A549 (cell line): ENCODE results near the gene PAIP2. TPM values are rescaled to one million over a fixed set of nuclear protein-coding genes. Genes with fewer than 3 reads are reported as not detected.

Source experiments
- ATAC-seq, 2 experiments: fragments of 200-7000 bp in 1 of 2; fragments of >200 bp in 1 of 2; cut with Nextera tagmentation in 1 of 2; cut with Tn5 transposase in 1 of 2; 3 replicates each; pipeline versions ENCODE4 v1.8.0 to v1.9.1; 2018 to 2020; ENCODE audit warnings: mild to moderate bottlenecking in 1 of 2, moderate library complexity in 1 of 2
- CTCF ChIA-PET: fragments of 300-600 bp; sonication (Branson Sonifier 250); formaldehyde crosslinking; extraction: SDS; loops from one replicate; lab custom pipeline; 2021; ENCODE audit warnings: antibody characterized with exemption, inconsistent platforms; lab: Yijun Ruan, JAX
- POLR2A ChIA-PET: fragments of 350-600 bp; formaldehyde crosslinking; extraction: SDS; loops from one replicate; lab custom pipeline; 2021; ENCODE audit warnings: antibody characterized with exemption, inconsistent platforms; lab: Yijun Ruan, JAX
- DNase-seq, 2 experiments: peaks; one replicate each; pipeline versions ENCODE4 v3.0.0 to v3.0.0-alpha.2; 2011 to 2016; ENCODE audit warnings: low read depth in 1 of 2, low spot score in 1 of 2
- FAIRE-seq: peaks from 2 replicates; lab custom pipeline; 2011; peaks lifted over from hg19 to GRCh38; lab: Jason Lieb, UNC
- H3K27ac ChIP-seq, 2 experiments: fragments of >200 bp; sonication (Bioruptor Twin); formaldehyde crosslinking; 3 replicates each; pipeline ENCODE4 v1.5.1; 2016 to 2017
- H3K4me1 ChIP-seq: fragments of >200 bp; sonication (Bioruptor Twin); formaldehyde crosslinking; 3 replicates; pipeline ENCODE4 v1.6.1; 2016
- H3K4me2 ChIP-seq: fragments of >200 bp; sonication (Bioruptor Twin); formaldehyde crosslinking; 3 replicates; pipeline ENCODE4 v1.6.1; 2016
- H3K4me3 ChIP-seq: fragments of >200 bp; sonication (Bioruptor Twin); formaldehyde crosslinking; 3 replicates; pipeline ENCODE4 v1.5.1; 2016
- H3K9me3 ChIP-seq: fragments of >200 bp; sonication (Bioruptor Twin); formaldehyde crosslinking; 3 replicates; pipeline ENCODE4 v1.6.1; 2016
- BHLHE40 ChIP-seq: IDR thresholded peaks from 2 replicates; pipeline ENCODE4 v1.6.1; 2012; ENCODE audit warnings: low read depth, low read length, inconsistent platforms
- CBX2 ChIP-seq: fragments of 200-600 bp; sonication (generic); IDR thresholded peaks from 2 replicates; pipeline ENCODE4 v1.6.1; 2016; ENCODE audit warnings: low read depth, mild to moderate bottlenecking, borderline replicate concordance
- CBX8 ChIP-seq: fragments of 200-600 bp; sonication (generic); IDR thresholded peaks from 2 replicates; pipeline ENCODE4 v1.6.1; 2016
- EP300 ChIP-seq, 2 experiments: fragments of >200 bp; sonication (Bioruptor Twin); formaldehyde crosslinking; IDR thresholded peaks; 2 replicates in 1 of 2; 3 replicates in 1 of 2; pipeline ENCODE4 v1.6.1; 2016 to 2017
- MAFK ChIP-seq: fragments of 450-650 bp; IDR thresholded peaks from 2 replicates; pipeline ENCODE4 v1.6.1; 2014; ENCODE audit not compliant: partially characterized antibody
- MAZ ChIP-seq: fragments of 150-350 bp; IDR thresholded peaks from 2 replicates; pipeline ENCODE4 v1.6.1; 2014; ENCODE audit warnings: antibody characterized with exemption, low read depth, low read length, borderline replicate concordance
- MYC ChIP-seq: IDR thresholded peaks from 2 replicates; pipeline ENCODE4 v1.6.1; 2012; ENCODE audit warnings: mild to moderate bottlenecking, inconsistent platforms, low read length, improper control_type of control experiment, borderline replicate concordance
- NFE2L2 ChIP-seq: fragments of 150-350 bp; conservative IDR thresholded peaks from 2 replicates; pipeline ENCODE4 v1.6.1; 2014; ENCODE audit warnings: low read length
- POLR2AphosphoS2 ChIP-seq: conservative IDR thresholded peaks from 2 replicates; pipeline ENCODE4 v1.6.1; 2012; ENCODE audit warnings: low read length, improper control_type of control experiment, inconsistent platforms
- WGBS: methylation state at CpG from one replicate; pipeline ENCODE4 v1.1.6; 2017; ENCODE audit errors: missing lambda C conversion rate; 5-methylcytosine and 5-hydroxymethylcytosine counted together
- polyA plus RNA-seq, 4 experiments: library from polyadenylated mRNA; depleted of rRNA in 3 of 4; stranded (reverse); fragments of >200 nt; fragmentation: RNase III in 1 of 4; extraction: RNeasy Plus Mini Kit Qiagen cat#74134 plus additional on column Dnase treatment in 1 of 4; gene quantifications; 2 replicates in 3 of 4; 3 replicates in 1 of 4; pipeline ENCODE4 v1.2.3, GENCODE V29; 2011 to 2017
- TF ChIP-seq, protein P1 (sequence below): fragments of 250-450 bp; sonication (Bioruptor Pico); IDR thresholded peaks from 2 replicates; pipeline ENCODE4 v1.5.0; 2021; ENCODE audit warnings: mild to moderate bottlenecking, moderate library complexity, borderline replicate concordance
- TF ChIP-seq, protein P2 (sequence below): IDR thresholded peaks from 2 replicates; pipeline ENCODE4 v1.6.1; 2012; ENCODE audit warnings: low read depth, borderline replicate concordance

Gene PAIP2
- polyA plus RNA-seq, 2 of the 4 experiments (the other 2 are of a cell fraction), result 109 to 128 TPM

DNA sequence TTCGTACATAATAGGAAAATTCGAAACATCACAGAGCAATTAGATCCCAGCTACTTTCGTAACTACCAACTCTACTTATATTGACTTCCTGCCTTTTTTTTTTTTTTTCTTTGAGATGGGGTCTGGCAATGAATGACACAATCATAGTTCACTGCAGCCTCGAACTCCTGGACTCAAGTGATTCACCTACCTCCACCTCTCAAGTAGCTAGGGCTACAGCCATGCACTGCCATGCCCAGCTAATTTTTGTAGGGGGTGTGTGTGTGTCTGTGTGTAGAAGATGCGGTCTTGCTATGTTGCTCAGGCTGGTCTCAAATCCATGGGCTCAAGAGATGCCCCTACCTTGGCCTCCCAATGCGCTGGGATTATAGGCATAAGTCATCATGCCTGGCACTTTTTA lies 5.8 kb upstream of the PAIP2 start:
- DNase-seq (no peak), ATAC-seq (peak; percentile 43 to 58; a peak in 5 of 6 replicates), FAIRE-seq (no peak)
- WGBS, result 86% methylated on average over 6 of the region's 6 CpGs
- ChIA-PET CTCF (interaction anchor here (0.7 to 1.2 kb wide), 2 partner anchors 57 to 145 kb away, joined by 3 read pairs; no protein-coding TSS in a partner anchor), POLR2A (no interaction called here)
- no peak overlapping the region for H3K4me3 ChIP-seq
- H3K9me3 ChIP-seq, result no peaks in the 10 kb centered on the region
- TF ChIP-seq, protein P1, sequence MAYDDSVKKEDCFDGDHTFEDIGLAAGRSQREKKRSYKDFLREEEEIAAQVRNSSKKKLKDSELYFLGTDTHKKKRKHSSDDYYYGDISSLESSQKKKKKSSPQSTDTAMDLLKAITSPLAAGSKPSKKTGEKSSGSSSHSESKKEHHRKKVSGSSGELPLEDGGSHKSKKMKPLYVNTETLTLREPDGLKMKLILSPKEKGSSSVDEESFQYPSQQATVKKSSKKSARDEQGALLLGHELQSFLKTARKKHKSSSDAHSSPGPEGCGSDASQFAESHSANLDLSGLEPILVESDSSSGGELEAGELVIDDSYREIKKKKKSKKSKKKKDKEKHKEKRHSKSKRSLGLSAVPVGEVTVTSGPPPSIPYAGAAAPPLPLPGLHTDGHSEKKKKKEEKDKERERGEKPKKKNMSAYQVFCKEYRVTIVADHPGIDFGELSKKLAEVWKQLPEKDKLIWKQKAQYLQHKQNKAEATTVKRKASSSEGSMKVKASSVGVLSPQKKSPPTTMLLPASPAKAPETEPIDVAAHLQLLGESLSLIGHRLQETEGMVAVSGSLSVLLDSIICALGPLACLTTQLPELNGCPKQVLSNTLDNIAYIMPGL, result no peak
- 0 out of 2 replicates have a peak, but pooled peaks have one; percentile 60 for TF ChIP-seq POLR2AphosphoS2
- H3K4me2 ChIP-seq, result no peak overlapping the region
- H3K27ac ChIP-seq, result no peak overlapping the region
- H3K4me1 ChIP-seq, result no peaks in the 10 kb centered on the region; the same call in 2 of the 3 replicates

DNA sequence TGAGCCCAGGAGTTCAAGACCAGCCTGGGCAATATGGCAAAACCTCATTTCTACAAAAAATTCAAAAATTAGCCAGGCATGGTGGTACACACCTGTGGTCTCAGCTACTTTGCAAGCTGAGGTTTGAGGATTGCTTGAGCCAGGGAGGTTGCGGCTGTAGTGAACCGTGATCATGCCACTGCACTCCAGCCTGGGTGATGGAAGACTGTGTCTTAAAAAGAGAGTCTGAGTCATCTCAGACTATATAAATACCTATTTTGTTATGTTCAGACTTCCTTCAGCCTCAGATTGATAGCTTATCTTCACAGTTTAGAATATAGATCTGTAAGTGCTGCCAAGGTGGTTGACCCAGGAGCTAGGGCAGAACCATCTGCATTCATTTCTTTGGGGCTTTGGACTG lies 1.6 kb upstream of the PAIP2 start:
- WGBS, result 90% methylated on average over 2 of the region's 2 CpGs
- TF ChIP-seq CBX2, result no peak
- no peak for TF ChIP-seq CBX8
- no peak for TF ChIP-seq EP300 (IDR thresholded peaks at IDR 0.05)
- Histone ChIP-seq H3K27ac (no peak overlapping the region), H3K4me2 (no peak overlapping the region), H3K4me3 (no peak overlapping the region), H3K9me3 (no peaks in the 10 kb centered on the region), H3K4me1 (peaks cover 19% of the 10 kb centered on the region; the same call in 2 of the 3 replicates)
- ChIA-PET POLR2A (interaction anchor here (2.7 kb wide), 1 partner anchor 46 kb away, joined by 38 read pairs; the partner anchor contains the start of gene MATR3), CTCF (interaction anchor here (2.4 to 2.7 kb wide), 2 partner anchors 35 to 64 kb away, joined by 7 to 17 read pairs; no protein-coding TSS in a partner anchor)
- DNase-seq, result no peak
- ATAC-seq, result no peak
- no peak for FAIRE-seq

DNA sequence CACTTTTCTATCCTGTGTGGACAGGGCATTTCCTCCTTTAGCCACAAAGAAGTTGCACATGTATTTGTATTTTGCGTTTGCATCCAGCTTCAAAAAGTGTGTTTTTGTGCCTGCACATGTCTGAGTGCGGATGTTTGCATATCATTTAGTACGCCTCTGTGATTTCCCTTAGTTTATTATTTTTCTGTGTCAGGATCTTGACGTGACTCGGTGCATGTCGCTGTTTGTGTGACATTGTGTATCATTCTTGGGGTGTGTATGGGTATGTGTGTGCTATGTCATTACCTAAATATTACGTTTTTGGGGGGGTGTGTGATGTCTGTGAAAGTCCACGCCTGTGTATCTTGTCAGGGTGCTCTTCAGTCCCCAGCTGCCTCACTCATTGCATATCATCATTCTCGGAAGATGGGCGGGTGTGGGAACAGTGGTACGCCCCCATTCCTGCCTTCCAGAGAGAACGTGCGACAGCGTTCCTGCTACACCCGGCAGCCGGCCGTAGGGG lies 416 bp upstream of the PAIP2 start:
- 9% methylated on average over 14 of the region's 17 CpGs for WGBS
- H3K27ac ChIP-seq, result peak overlapping the region; percentile 90 to 91; a peak in 5 of 6 replicates
- peak in 1 of 2 experiments; percentile 92; a peak in 4 of 6 replicates for ATAC-seq

DNA sequence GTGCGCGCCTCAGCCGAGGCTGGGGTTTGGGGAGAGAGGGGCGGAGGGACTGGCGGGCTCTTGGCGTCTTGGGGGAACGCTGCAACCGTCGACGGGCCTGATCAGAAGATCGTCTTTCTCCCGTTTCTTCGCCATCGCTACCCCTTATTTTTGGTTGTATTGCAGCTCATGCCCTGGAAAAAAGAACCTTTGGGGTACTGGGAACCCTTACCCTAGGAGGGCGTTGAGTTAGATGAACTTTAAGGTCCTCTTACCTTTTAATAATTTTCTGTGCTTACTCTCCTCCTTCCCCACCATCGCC lies 719 bp downstream of the PAIP2 start:
- Histone ChIP-seq H3K9me3 (no peaks in the 10 kb centered on the region), H3K4me2 (peak overlapping the region; percentile 94), H3K27ac (peak overlapping the region; percentile 90 to 91), H3K4me3 (peak overlapping the region; percentile 81), H3K4me1 (peaks cover 19% of the 10 kb centered on the region; the same call in 2 of the 3 replicates)
- ChIA-PET POLR2A (interaction anchor here (0.6 to 2.7 kb wide), 11 partner anchors 11 to 783 kb away, joined by 3 to 38 read pairs (median 6); partner anchors contain the start of gene MATR3), CTCF (interaction anchor here (0.7 to 2.7 kb wide), 15 partner anchors 9 to 523 kb away, joined by 3 to 17 read pairs (median 4); no protein-coding TSS in a partner anchor)
- DNase-seq (no peak), FAIRE-seq (no peak), ATAC-seq (no peak)
- WGBS, result 0% methylated on average over 16 of the region's 16 CpGs
- TF ChIP-seq, protein P2, sequence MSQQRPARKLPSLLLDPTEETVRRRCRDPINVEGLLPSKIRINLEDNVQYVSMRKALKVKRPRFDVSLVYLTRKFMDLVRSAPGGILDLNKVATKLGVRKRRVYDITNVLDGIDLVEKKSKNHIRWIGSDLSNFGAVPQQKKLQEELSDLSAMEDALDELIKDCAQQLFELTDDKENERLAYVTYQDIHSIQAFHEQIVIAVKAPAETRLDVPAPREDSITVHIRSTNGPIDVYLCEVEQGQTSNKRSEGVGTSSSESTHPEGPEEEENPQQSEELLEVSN, result 0 out of 2 replicates have a peak, but pooled peaks have one; percentile 20
- TF ChIP-seq NFE2L2 (no peak), MYC (peak; percentile 44; the same call in 1 of the 2 replicates)

More for the DNA sequence above, 416 bp upstream of the PAIP2 start:
- Histone ChIP-seq H3K4me3 (peak overlapping the region; percentile 81), H3K9me3 (no peaks in the 10 kb centered on the region), H3K4me1 (peaks cover 19% of the 10 kb centered on the region; the same call in 2 of the 3 replicates), H3K4me2 (peak overlapping the region; percentile 94)
- ChIA-PET POLR2A (interaction anchor here (1.1 to 2.7 kb wide), 9 partner anchors 9 to 67 kb away, joined by 3 to 38 read pairs (median 8); partner anchors contain the start of gene MATR3), CTCF (interaction anchor here (0.8 to 2.7 kb wide), 17 partner anchors 9 to 522 kb away, joined by 3 to 17 read pairs (median 5); no protein-coding TSS in a partner anchor)
- no peak for FAIRE-seq
- DNase-seq, result no peak
- peak; percentile 3 for TF ChIP-seq MAFK
- TF ChIP-seq MAZ, result no peak
- peak; percentile 78; the same call in 1 of the 2 replicates for TF ChIP-seq BHLHE40
